ENCODE data around the gene HSBP1L1. TPM values are rescaled to one million over a fixed set of nuclear protein-coding genes. Genes with fewer than 3 reads are reported as not detected.

The HSBP1L1 gene
- total and polyA plus RNA-seq, 2 experiments from 2014 or later, result 1.8 to 3.7 TPM

- H3K4me2 ChIP-seq, result no peak overlapping the region
- no peak overlapping the region for H3K4me3 ChIP-seq
- no peaks in the 10 kb centered on the region for H3F3A ChIP-seq (replicated peaks; ENCODE audit: low read depth)
- H3K36me3 ChIP-seq (ENCODE audit: insufficient read depth), result no peaks in the 10 kb centered on the region
- peaks cover 11% of the 10 kb centered on the region for H3K4me1 Mint-ChIP-seq
- H3K79me2 ChIP-seq (replicated peaks; ENCODE audit: insufficient read depth), result 0 out of 2 replicates have a peak, but pooled peaks cover 5% of the 10 kb centered on the region
- peaks cover 2% of the 10 kb centered on the region; the same call in 2 of the 3 replicates for H3K36me3 Mint-ChIP-seq (ENCODE audit: low read depth)
- H3K9me3 Mint-ChIP-seq, result no peaks in the 10 kb centered on the region
- no peak overlapping the region for H2AFZ ChIP-seq
- H3K27ac Mint-ChIP-seq, result no peak overlapping the region
- no peaks in the 10 kb centered on the region for H3K9me2 ChIP-seq (ENCODE audit: insufficient read depth)
- no peak overlapping the region for H3K4me3 Mint-ChIP-seq
- peaks cover 7% of the 10 kb centered on the region for H3K27me3 Mint-ChIP-seq (ENCODE audit: insufficient read depth, low read depth, poor library complexity)
- no peaks in the 10 kb centered on the region for H3K4me1 ChIP-seq (ENCODE audit: insufficient read depth)
- ATAC-seq (no peak), DNase-seq (ENCODE audit: low spot score) (no peak)
- TF ChIP-seq REST (IDR thresholded peaks at IDR 0.05; ENCODE audit: unreplicated experiment), result no peak
- no peak for TF ChIP-seq JUNB (IDR thresholded peaks at IDR 0.05; ENCODE audit: unreplicated experiment)
- no peak for TF ChIP-seq EZH2phosphoT487 (IDR thresholded peaks at IDR 0.05; ENCODE audit: unreplicated experiment)
- no peak for TF ChIP-seq CTCF (conservative IDR thresholded peaks at IDR 0.05; ENCODE audit: low read depth in 2 of 2)
- no peak for TF ChIP-seq POLR2AphosphoS5 (IDR thresholded peaks at IDR 0.05; ENCODE audit: low read depth)
- TF ChIP-seq, protein P1, sequence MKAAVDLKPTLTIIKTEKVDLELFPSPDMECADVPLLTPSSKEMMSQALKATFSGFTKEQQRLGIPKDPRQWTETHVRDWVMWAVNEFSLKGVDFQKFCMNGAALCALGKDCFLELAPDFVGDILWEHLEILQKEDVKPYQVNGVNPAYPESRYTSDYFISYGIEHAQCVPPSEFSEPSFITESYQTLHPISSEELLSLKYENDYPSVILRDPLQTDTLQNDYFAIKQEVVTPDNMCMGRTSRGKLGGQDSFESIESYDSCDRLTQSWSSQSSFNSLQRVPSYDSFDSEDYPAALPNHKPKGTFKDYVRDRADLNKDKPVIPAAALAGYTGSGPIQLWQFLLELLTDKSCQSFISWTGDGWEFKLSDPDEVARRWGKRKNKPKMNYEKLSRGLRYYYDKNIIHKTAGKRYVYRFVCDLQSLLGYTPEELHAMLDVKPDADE (IDR thresholded peaks at IDR 0.05), result no peak
- no peak for TF ChIP-seq STAT1 (IDR thresholded peaks at IDR 0.05; ENCODE audit: unreplicated experiment)
- TF ChIP-seq NANOG (IDR thresholded peaks at IDR 0.05; ENCODE audit: borderline replicate concordance), result no peak
- no peak for TF ChIP-seq ZNF331 (CRISPR knock-in tag; IDR thresholded peaks at IDR 0.05; ENCODE audit: low read depth)
- TF ChIP-seq, protein P2, sequence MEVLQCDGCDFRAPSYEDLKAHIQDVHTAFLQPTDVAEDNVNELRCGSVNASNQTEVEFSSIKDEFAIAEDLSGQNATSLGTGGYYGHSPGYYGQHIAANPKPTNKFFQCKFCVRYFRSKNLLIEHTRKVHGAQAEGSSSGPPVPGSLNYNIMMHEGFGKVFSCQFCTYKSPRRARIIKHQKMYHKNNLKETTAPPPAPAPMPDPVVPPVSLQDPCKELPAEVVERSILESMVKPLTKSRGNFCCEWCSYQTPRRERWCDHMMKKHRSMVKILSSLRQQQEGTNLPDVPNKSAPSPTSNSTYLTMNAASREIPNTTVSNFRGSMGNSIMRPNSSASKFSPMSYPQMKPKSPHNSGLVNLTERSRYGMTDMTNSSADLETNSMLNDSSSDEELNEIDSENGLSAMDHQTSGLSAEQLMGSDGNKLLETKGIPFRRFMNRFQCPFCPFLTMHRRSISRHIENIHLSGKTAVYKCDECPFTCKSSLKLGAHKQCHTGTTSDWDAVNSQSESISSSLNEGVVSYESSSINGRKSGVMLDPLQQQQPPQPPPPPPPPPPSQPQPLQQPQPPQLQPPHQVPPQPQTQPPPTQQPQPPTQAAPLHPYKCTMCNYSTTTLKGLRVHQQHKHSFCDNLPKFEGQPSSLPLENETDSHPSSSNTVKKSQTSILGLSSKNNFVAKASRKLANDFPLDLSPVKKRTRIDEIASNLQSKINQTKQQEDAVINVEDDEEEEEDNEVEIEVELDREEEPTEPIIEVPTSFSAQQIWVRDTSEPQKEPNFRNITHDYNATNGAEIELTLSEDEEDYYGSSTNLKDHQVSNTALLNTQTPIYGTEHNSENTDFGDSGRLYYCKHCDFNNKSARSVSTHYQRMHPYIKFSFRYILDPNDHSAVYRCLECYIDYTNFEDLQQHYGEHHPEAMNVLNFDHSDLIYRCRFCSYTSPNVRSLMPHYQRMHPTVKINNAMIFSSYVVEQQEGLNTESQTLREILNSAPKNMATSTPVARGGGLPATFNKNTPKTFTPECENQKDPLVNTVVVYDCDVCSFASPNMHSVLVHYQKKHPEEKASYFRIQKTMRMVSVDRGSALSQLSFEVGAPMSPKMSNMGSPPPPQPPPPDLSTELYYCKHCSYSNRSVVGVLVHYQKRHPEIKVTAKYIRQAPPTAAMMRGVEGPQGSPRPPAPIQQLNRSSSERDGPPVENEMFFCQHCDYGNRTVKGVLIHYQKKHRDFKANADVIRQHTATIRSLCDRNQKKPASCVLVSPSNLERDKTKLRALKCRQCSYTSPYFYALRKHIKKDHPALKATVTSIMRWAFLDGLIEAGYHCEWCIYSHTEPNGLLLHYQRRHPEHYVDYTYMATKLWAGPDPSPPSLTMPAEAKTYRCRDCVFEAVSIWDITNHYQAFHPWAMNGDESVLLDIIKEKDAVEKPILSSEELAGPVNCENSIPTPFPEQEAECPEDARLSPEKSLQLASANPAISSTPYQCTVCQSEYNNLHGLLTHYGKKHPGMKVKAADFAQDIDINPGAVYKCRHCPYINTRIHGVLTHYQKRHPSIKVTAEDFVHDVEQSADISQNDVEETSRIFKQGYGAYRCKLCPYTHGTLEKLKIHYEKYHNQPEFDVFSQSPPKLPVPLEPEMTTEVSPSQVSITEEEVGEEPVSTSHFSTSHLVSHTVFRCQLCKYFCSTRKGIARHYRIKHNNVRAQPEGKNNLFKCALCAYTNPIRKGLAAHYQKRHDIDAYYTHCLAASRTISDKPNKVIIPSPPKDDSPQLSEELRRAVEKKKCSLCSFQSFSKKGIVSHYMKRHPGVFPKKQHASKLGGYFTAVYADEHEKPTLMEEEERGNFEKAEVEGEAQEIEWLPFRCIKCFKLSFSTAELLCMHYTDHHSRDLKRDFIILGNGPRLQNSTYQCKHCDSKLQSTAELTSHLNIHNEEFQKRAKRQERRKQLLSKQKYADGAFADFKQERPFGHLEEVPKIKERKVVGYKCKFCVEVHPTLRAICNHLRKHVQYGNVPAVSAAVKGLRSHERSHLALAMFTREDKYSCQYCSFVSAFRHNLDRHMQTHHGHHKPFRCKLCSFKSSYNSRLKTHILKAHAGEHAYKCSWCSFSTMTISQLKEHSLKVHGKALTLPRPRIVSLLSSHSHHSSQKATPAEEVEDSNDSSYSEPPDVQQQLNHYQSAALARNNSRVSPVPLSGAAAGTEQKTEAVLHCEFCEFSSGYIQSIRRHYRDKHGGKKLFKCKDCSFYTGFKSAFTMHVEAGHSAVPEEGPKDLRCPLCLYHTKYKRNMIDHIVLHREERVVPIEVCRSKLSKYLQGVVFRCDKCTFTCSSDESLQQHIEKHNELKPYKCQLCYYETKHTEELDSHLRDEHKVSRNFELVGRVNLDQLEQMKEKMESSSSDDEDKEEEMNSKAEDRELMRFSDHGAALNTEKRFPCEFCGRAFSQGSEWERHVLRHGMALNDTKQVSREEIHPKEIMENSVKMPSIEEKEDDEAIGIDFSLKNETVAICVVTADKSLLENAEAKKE (CRISPR knock-in tag; IDR thresholded peaks at IDR 0.05), result no peak
- no peak for TF ChIP-seq ZNF114 (CRISPR knock-in tag; IDR thresholded peaks at IDR 0.05)
- TF ChIP-seq CREB1 (CRISPR knock-in tag; IDR thresholded peaks at IDR 0.05; ENCODE audit: low read depth), result no peak
- no peak for TF ChIP-seq EZH2 (IDR thresholded peaks at IDR 0.05; ENCODE audit: low read depth, unreplicated experiment)
- H3K27me3 ChIP-seq (ENCODE audit: insufficient read depth), result no peaks in the 10 kb centered on the region
- H3K27ac ChIP-seq (ENCODE audit: low read depth), result no peak overlapping the region
- peaks cover 8% of the 10 kb centered on the region; the same call in 1 of the 2 replicates for H4K20me1 ChIP-seq (replicated peaks; ENCODE audit: insufficient read depth)
Observed at GRCh38 chr18:79940126-79940813, 24.2 kb upstream of the HSBP1L1 start.

Data from GM23338 (cell line).